AG04450 (cell line): Measurements from ENCODE around the gene GDAP1L1. TPM values are rescaled to one million over a fixed set of nuclear protein-coding genes. Genes with fewer than 3 reads are reported as not detected.

Source experiments
- CTCF ChIA-PET: fragments of 300-600, 350-600 bp; formaldehyde crosslinking; extraction: SDS; loops from one replicate; lab custom pipeline; 2022; ENCODE audit warnings: antibody characterized with exemption, inconsistent platforms; lab: Charles Lee
- POLR2A ChIA-PET: fragments of 350-600 bp; formaldehyde crosslinking; extraction: SDS; loops from one replicate; lab custom pipeline; 2021; ENCODE audit warnings: antibody characterized with exemption, inconsistent platforms; lab: Yijun Ruan, JAX
- DNase-seq: peaks from one replicate; pipeline ENCODE4 v3.0.0-alpha.2; 2011; ENCODE audit warnings: low read depth, low spot score
- H3K27ac ChIP-seq: one replicate; pipeline ENCODE4 v1.5.1; 2012; ENCODE audit warnings: low read depth, low read length, control low read depth
- H3K27me3 ChIP-seq: one replicate; pipeline ENCODE4 v1.6.0; 2012; ENCODE audit warnings: low read length; ENCODE audit not compliant: control insufficient read depth, insufficient read depth
- H3K4me3 ChIP-seq: 2 replicates; pipeline ENCODE4 v1.5.1; 2011; ENCODE audit warnings: mild to moderate bottlenecking, low read depth, low read length, control low read depth
- H3K9me3 ChIP-seq: 2 replicates; pipeline ENCODE4 v1.5.1; 2012; ENCODE audit warnings: low read length; ENCODE audit not compliant: control insufficient read depth, insufficient read depth
- CTCF ChIP-seq: IDR thresholded peaks from 2 replicates; pipeline ENCODE4 v1.5.1; 2011; ENCODE audit warnings: low read depth, low read length, control low read depth, inconsistent platforms
- polyA minus RNA-seq: library from RNA; depleted of rRNA, polyadenylated mRNA; stranded (reverse); fragments of >200 nt; gene quantifications from 2 replicates; pipeline ENCODE4 v1.2.3, GENCODE V29; 2011; rRNA and poly(A)+ RNA removed
- polyA plus RNA-seq: library from polyadenylated mRNA; depleted of rRNA; stranded (reverse); fragments of >200 nt; gene quantifications from 2 replicates; pipeline ENCODE4 v1.2.3, GENCODE V29; 2011; rRNA removed

Gene GDAP1L1
- polyA plus RNA-seq (not detected in 2 replicates), polyA minus RNA-seq (not detected in 2 replicates)

DNA sequence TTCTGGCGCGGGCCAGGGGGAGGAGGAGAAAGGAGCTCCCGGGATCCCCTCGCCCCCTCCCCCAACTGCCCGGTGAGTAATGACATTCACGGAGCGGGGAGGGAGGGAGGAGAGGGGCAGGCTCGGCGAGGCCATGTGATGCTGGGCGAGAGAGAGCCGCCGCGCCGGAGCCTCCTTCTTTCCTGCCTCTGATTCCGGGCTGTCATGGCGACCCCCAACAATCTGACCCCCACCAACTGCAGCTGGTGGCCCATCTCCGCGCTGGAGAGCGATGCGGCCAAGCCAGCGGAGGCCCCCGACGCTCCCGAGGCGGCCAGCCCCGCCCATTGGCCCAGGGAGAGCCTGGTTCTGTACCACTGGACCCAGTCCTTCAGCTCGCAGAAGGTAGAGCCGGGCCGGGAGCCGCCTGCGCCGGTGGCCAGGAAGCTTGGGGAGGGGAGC is at the start of gene GDAP1L1:
GDAP1L1 (plus strand) TSS at position 178 of the 441 bp plus-strand sequence; CDS start at position 205, 27 bp downstream.
- Histone ChIP-seq H3K27ac (no peak within 1 kb of the TSS), H3K9me3 (no peaks in the 10 kb centered on the region; the same call in 1 of the 2 replicates), H3K4me3 (no peak within 1 kb of the TSS), H3K27me3 (peaks cover 21% of the 10 kb centered on the region)
- CTCF ChIA-PET, result interaction anchor here (0.9 to 1.7 kb wide), 3 partner anchors 29 to 64 kb away, joined by 3 to 10 read pairs (median 8); partner anchors contain the start of gene FITM2
- no peak for TF ChIP-seq CTCF
- POLR2A ChIA-PET, result no interaction called here
- DNase-seq, result no peak

DNA sequence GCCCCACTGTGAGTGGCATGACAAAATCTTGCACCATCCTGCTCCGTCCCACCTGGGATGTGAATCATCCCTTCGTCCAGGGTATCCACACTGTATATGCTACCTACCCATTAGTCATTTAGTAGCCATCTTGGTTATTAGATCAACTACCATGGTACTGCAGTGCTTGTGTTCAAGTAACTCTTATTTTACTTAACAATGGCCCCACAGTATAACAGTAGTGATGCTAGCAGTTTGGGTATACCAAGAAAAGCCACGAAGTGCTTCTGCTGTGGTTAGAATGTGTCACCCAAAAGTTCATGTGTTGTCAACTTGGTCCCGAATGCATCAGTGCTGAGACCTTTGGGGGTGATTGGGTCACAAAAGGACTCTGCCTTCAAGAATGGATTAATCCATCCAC is 48.2 kb upstream of the GDAP1L1 start:
- DNase-seq, result no peak
- no peak for TF ChIP-seq CTCF
- POLR2A ChIA-PET, result no interaction called here
- Histone ChIP-seq H3K9me3 (no peaks in the 10 kb centered on the region), H3K27me3 (no peaks in the 10 kb centered on the region), H3K4me3 (no peak overlapping the region), H3K27ac (no peak overlapping the region)
- CTCF ChIA-PET, result interaction anchor here (0.7 to 5.1 kb wide), 3 partner anchors 9 to 421 kb away, joined by 3 to 43 read pairs (median 11); no protein-coding TSS in a partner anchor

DNA sequence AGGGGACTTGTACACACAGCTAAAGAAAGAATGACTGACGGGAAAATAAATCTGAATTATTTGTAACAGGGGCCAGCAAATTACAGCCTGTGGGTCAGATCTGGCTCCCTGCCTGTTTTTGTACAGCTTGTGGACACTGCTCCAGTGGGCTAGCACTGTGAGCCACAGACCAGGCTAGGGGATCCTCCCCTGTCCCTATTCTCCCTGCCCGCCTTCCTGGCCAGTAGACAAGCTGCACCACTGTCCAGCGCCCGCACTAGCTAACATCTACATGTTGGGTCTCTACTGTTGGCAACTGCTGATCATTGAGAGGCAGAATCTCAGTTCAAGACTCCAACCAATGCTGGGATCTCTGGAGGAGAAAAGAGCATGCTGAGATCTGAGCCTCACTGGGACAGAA is 47.2 kb upstream of the GDAP1L1 start:
- TF ChIP-seq CTCF, result no peak
- POLR2A ChIA-PET, result no interaction called here
- CTCF ChIA-PET, result interaction anchor here (2.6 kb wide), 1 partner anchor 10 kb away, joined by 11 read pairs; no protein-coding TSS in a partner anchor

DNA sequence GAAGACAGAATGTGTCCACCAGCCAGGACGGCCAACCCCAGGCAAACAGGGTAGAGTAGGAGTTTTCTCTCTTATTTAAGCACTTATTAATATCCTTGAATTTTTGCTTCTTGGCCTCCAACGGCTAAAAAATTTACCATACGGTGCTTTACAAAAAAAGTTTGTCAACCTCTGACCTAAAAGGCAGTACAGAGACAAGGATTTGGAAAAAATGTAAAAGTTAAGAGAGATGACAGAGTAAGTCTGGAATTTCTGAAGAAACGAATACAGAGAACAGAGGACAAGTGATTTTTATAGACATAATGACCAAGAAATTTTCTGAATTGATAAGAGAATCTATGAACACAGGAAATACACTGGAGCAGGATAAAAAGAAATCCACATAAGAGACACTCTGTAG is 46.7 kb upstream of the GDAP1L1 start:
- no peaks in the 10 kb centered on the region for H3K9me3 ChIP-seq
- no peak for DNase-seq

More for the DNA sequence above, 47.2 kb upstream of the GDAP1L1 start:
- Histone ChIP-seq H3K27ac (no peak overlapping the region), H3K9me3 (no peaks in the 10 kb centered on the region), H3K27me3 (no peaks in the 10 kb centered on the region), H3K4me3 (no peak overlapping the region)
- no peak for DNase-seq

More for the DNA sequence above, 46.7 kb upstream of the GDAP1L1 start:
- Histone ChIP-seq H3K4me3 (no peak overlapping the region), H3K27me3 (no peaks in the 10 kb centered on the region), H3K27ac (no peak overlapping the region)
- ChIA-PET POLR2A (no interaction called here), CTCF (interaction anchor here (2.6 kb wide), 1 partner anchor 11 kb away, joined by 11 read pairs; no protein-coding TSS in a partner anchor)
- no peak for TF ChIP-seq CTCF
